Spleen (tissue), 7 donors: ENCODE data around the gene SH3GLB2.

Experiments used
- POLR2AphosphoS5 ChIP-seq, 3 donors: sonication (generic); formaldehyde crosslinking; IDR thresholded peaks; one replicate each; pipeline ENCODE4 v1.5.1; 2017; ENCODE audit warnings: antibody characterized with exemption in 3 of 3
- TF ChIP-seq, protein P1 (sequence below), 11 experiments: fragments of 200-600 bp in 7 of 11; fragments of 450-650 bp in 4 of 11; sonication (generic) in 4 of 11; IDR thresholded peaks in 8 of 11; conservative IDR thresholded peaks in 3 of 11; 1 replicate in 7 of 11; 2 replicates in 4 of 11; pipeline versions ENCODE4 v1.4.0 to v1.8.0; 2016 to 2021; ENCODE audit warnings: antibody characterized with exemption in 11 of 11, inconsistent platforms in 4 of 11, mild to moderate bottlenecking in 1 of 11
- donor health status: DM: no; HTN: no; CAD: no; lungs with moderate emphysema.
- donor health status: DM: no; HTN: no; CAD: no.
- donor health status: DM: no; HTN: no; CAD: no.

DNA sequence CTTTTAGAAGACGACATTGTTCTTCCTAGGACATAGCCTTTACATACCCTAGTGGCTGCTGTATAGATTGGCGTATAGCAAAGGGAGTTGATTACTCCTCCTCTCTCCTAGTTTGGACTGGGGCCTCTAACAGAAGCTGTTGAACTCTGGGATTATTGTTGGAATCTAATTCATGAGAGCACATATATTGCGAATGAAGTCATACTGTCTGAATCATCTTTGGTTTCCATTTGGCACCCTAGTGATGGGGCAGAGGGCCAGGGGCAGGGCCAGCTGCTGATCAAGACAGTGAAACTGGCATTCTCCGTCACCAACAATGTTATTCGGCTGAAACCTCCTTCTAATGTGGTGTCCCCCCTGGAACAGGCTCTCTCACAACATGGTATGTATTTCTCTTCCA lies 40.3 kb downstream of the SH3GLB2 start:
- TF ChIP-seq, protein P1, sequence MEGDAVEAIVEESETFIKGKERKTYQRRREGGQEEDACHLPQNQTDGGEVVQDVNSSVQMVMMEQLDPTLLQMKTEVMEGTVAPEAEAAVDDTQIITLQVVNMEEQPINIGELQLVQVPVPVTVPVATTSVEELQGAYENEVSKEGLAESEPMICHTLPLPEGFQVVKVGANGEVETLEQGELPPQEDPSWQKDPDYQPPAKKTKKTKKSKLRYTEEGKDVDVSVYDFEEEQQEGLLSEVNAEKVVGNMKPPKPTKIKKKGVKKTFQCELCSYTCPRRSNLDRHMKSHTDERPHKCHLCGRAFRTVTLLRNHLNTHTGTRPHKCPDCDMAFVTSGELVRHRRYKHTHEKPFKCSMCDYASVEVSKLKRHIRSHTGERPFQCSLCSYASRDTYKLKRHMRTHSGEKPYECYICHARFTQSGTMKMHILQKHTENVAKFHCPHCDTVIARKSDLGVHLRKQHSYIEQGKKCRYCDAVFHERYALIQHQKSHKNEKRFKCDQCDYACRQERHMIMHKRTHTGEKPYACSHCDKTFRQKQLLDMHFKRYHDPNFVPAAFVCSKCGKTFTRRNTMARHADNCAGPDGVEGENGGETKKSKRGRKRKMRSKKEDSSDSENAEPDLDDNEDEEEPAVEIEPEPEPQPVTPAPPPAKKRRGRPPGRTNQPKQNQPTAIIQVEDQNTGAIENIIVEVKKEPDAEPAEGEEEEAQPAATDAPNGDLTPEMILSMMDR (IDR thresholded peaks at IDR 0.05 in 8 of 11, conservative IDR thresholded peaks at IDR 0.05 in 3 of 11), result no peak
- TF ChIP-seq POLR2AphosphoS5 (IDR thresholded peaks at IDR 0.05), result no peak
